ENCODE data around the gene DNAJC7. TPM values are rescaled to one million over a fixed set of nuclear protein-coding genes. Genes with fewer than 3 reads are reported as not detected.

Gene DNAJC7
- total and polyA plus RNA-seq, 9 of the 15 experiments (the other 6 are each of a cell fraction or from before 2014, with no cell fraction given), result 85.8 to 262 (median 157) TPM

DNA sequence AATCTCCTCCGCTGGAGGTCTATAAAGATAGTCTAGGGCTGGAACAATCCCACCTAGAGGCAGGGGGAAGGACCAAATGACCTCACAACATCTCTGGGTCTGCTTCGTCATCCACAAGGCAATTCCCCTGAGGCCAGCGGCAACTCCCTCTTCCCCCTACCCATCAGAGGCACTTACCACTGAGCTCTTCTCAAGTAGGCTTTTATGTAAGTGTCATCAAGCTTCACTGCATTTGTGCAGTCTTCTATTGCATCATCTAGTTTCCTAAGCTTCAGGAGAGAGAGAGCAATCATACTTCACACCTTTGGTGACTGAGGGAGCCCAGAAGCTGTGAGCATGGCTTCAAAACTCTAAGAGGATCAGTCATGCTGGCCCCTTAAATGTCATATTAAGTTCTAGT lies 29.6 kb downstream of the DNAJC7 start:
- FAIRE-seq, result no peak
- no peak overlapping the region for H3K4me2 ChIP-seq (ENCODE audit: insufficient read depth, low read length)
- ChIA-PET POLR2A (interaction anchor here (1.0 to 3.8 kb wide), 3 partner anchors 8 to 20 kb away, joined by 4 to 16 read pairs (median 6); no protein-coding TSS in a partner anchor), CTCF (ENCODE audit: low intra/inter-chr PET ratio) (no interaction called here)
- H3K36me3 ChIP-seq (ENCODE audit: control insufficient read depth, insufficient read depth, low read length), result peaks cover 98% of the 10 kb centered on the region
- no peaks in the 10 kb centered on the region for H3K79me2 ChIP-seq (ENCODE audit: control insufficient read depth, insufficient read depth, low read length)
- no peak overlapping the region for H3K4me3 ChIP-seq
- no peaks in the 10 kb centered on the region for H3K4me1 ChIP-seq (replicated peaks in 1 of 2; ENCODE audit: control insufficient read depth in 2 of 2, insufficient read depth in 2 of 2, low read length in 2 of 2)
- no peak; the same call in 2 of the 3 replicates for ATAC-seq
- DNase-seq (ENCODE audit: extremely low read depth in 1 of 4, low spot score in 3 of 4), result no peak
- H4K20me1 ChIP-seq (replicated peaks; ENCODE audit: control insufficient read depth, insufficient read depth, low read length), result no peaks in the 10 kb centered on the region
- in situ Hi-C loops (cut with MboI), result no loop called here
- no peak for TF ChIP-seq CEBPG (CRISPR knock-in tag; IDR thresholded peaks at IDR 0.05)
- TF ChIP-seq CEBPG (tag; conservative IDR thresholded peaks at IDR 0.05 in 1 of 2, IDR thresholded peaks at IDR 0.05 in 1 of 2), result peak; percentile 69 to 83
- TF ChIP-seq CEBPB (tag; IDR thresholded peaks at IDR 0.05), result peak; percentile 49; the same call in 1 of the 2 replicates
- no peak for TF ChIP-seq NRF1 (conservative IDR thresholded peaks at IDR 0.05 in 1 of 2, IDR thresholded peaks at IDR 0.05 in 1 of 2)
- TF ChIP-seq ZSCAN32 (CRISPR knock-in tag; IDR thresholded peaks at IDR 0.05), result 0 out of 2 replicates have a peak, but pooled peaks have one; percentile 27
- TF ChIP-seq, protein P1, sequence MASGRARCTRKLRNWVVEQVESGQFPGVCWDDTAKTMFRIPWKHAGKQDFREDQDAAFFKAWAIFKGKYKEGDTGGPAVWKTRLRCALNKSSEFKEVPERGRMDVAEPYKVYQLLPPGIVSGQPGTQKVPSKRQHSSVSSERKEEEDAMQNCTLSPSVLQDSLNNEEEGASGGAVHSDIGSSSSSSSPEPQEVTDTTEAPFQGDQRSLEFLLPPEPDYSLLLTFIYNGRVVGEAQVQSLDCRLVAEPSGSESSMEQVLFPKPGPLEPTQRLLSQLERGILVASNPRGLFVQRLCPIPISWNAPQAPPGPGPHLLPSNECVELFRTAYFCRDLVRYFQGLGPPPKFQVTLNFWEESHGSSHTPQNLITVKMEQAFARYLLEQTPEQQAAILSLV (tag; IDR thresholded peaks at IDR 0.05), result 0 out of 2 replicates have a peak, but pooled peaks have one; percentile 40
- no peak for TF ChIP-seq KAT2B (IDR thresholded peaks at IDR 0.05; ENCODE audit: low read depth, low read length)
- TF ChIP-seq, protein P2, sequence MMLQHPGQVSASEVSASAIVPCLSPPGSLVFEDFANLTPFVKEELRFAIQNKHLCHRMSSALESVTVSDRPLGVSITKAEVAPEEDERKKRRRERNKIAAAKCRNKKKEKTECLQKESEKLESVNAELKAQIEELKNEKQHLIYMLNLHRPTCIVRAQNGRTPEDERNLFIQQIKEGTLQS (IDR thresholded peaks at IDR 0.05), result peak; percentile 77
- TF ChIP-seq, protein P2 (CRISPR knock-in tag; conservative IDR thresholded peaks at IDR 0.05), result no peak
- peak; percentile 43; the same call in 1 of the 2 replicates for TF ChIP-seq L3MBTL2 (IDR thresholded peaks at IDR 0.05)
- no peaks in the 10 kb centered on the region for H3K27me3 ChIP-seq (ENCODE audit: control insufficient read depth in 2 of 2, insufficient read depth in 2 of 2, low read length in 2 of 2)
- no peaks in the 10 kb centered on the region for H3K9me1 ChIP-seq (ENCODE audit: control insufficient read depth, insufficient read depth, low read length)
- H3K9ac ChIP-seq (ENCODE audit: insufficient read depth in 1 of 2, low read depth in 2 of 2, low read length in 2 of 2), result no peak overlapping the region
- WGBS (ENCODE audit: insufficient coverage, low coverage, missing lambda C conversion rate), result 80% methylated on average over 3 of the region's 3 CpGs
- H3K27ac ChIP-seq (ENCODE audit: extremely low read depth, low read depth, low read length), result no peak overlapping the region
- no TSS peak for BruUV-seq (replicated peaks)
- no peaks in the 10 kb centered on the region for H3K9me3 ChIP-seq (replicated peaks; ENCODE audit: control insufficient read depth, insufficient read depth, low read depth, low read length)
- no peak overlapping the region for H2AFZ ChIP-seq (ENCODE audit: low read depth, low read length)
- intact Hi-C loops (cut with micrococcal nuclease), result no loop called here
